ENCODE data around the gene LZTS3.

DNA sequence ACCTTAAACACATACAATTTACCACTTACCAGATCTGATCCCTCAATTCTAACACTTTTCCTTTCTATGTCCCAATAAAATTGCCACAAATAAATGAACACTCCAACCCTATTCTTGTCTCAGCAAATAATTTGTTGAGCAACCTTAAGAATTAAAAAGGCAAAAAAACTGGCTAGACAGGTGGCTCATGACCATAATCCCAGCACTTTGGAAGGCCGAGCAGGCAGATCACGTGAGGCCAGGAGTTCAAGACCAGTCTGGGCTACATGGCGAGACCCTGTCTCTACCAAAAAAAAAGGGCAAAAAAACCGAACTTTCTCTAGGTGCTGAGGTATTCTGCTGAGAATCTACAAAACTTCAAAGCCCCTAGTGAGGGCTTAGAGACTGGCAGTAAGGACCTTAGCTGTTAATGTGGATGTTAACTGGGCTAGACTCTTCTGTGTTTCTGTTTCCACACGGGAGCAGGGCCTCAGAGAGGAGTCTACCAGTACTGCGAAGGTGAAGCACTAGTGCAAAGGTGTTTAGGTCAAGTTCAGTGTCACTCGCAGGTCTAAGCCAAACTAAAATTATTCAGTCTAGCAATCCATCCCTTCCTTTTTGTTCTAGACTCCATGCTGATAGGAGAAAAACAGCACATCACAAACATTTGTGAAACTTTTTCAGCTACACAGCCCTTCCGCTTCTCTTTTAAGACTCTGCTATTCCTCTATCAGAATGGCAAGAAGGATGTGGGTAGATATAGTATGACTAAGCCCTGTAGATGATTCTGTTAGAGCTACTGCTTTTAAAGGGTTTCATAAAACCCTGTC lies 16.3 kb downstream of the LZTS3 start:
- TF ChIP-seq, protein P1, sequence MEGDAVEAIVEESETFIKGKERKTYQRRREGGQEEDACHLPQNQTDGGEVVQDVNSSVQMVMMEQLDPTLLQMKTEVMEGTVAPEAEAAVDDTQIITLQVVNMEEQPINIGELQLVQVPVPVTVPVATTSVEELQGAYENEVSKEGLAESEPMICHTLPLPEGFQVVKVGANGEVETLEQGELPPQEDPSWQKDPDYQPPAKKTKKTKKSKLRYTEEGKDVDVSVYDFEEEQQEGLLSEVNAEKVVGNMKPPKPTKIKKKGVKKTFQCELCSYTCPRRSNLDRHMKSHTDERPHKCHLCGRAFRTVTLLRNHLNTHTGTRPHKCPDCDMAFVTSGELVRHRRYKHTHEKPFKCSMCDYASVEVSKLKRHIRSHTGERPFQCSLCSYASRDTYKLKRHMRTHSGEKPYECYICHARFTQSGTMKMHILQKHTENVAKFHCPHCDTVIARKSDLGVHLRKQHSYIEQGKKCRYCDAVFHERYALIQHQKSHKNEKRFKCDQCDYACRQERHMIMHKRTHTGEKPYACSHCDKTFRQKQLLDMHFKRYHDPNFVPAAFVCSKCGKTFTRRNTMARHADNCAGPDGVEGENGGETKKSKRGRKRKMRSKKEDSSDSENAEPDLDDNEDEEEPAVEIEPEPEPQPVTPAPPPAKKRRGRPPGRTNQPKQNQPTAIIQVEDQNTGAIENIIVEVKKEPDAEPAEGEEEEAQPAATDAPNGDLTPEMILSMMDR (IDR thresholded peaks at IDR 0.05; ENCODE audit: low read depth, low read length, poor library complexity, severe bottlenecking): no peak
- TF ChIP-seq EZH2phosphoT487 (IDR thresholded peaks at IDR 0.05; ENCODE audit: borderline replicate concordance, low read length): no peak

Data from DOHH2 (cell line).